Body of pancreas (tissue), 4 donors: ENCODE results near the gene RNF212B. TPM values are rescaled to one million over a fixed set of nuclear protein-coding genes. Genes with fewer than 3 reads are reported as not detected.
A peak's percentile ranks its signal among the peaks of the same experiment; 100 is the strongest.
"Not testable (repeated sequence)": the region's sequence is repeated elsewhere in the genome, so short reads cannot be mapped to it uniquely, and the experiment has no call there.

ENCODE experiments used
- ATAC-seq: fragments of 150-250 bp; one replicate; pipeline ENCODE4 v1.9.1; 2016
- DNase-seq, 4 donors: peaks; one replicate each; pipeline ENCODE4 v3.0.0-alpha.2; 2019
- H3K27ac ChIP-seq, 4 donors: fragments of 200-600 bp; sonication (generic); 1 replicate in 3 of 4; 2 replicates in 1 of 4; pipeline versions ENCODE4 v1.5.1 to v1.6.1; 2016 to 2019; ENCODE audit warnings: mild to moderate bottlenecking in 1 of 4, mixed read lengths in 1 of 4, moderate library complexity in 1 of 4
- H3K27me3 ChIP-seq, 2 donors: fragments of 200-600 bp; sonication (generic); one replicate each; pipeline ENCODE4 v1.6.0; 2016; ENCODE audit warnings: mild to moderate bottlenecking in 1 of 2
- H3K36me3 ChIP-seq, 2 donors: fragments of 200-600 bp; sonication (generic); replicated peaks in 1 of 2; 2 replicates each; pipeline ENCODE4 v1.5.1; 2016; ENCODE audit warnings: low read depth in 2 of 2; ENCODE audit not compliant: insufficient read depth in 1 of 2
- H3K4me1 ChIP-seq: fragments of 200-600 bp; sonication (generic); one replicate; pipeline ENCODE4 v1.6.0; 2016
- H3K4me3 ChIP-seq, 2 donors: fragments of 200-600 bp; sonication (generic); 1 replicate in 1 of 2; 2 replicates in 1 of 2; pipeline ENCODE4 v1.5.1; 2016 to 2019
- H3K9me3 ChIP-seq, 3 donors: fragments of 200-600 bp; sonication (generic); 1 replicate in 2 of 3; 2 replicates in 1 of 3; pipeline ENCODE4 v1.5.1; 2016
- CTCF ChIP-seq, 7 experiments: fragments of 450-650 bp in 4 of 7; fragments of 200-600 bp in 3 of 7; sonication (generic) in 3 of 7; IDR thresholded peaks; one replicate each; pipeline ENCODE4 v1.5.1; 2016 to 2019; ENCODE audit warnings: antibody characterized with exemption in 7 of 7
- POLR2A ChIP-seq, 3 donors: fragments of 450-650 bp; IDR thresholded peaks; one replicate each; pipeline ENCODE4 v1.6.1; 2016; ENCODE audit warnings: antibody characterized with exemption in 3 of 3, mild to moderate bottlenecking in 2 of 3
- WGBS, 2 donors: methylation state at CpG; one replicate each; pipeline ENCODE4 v1.1.5; 2017; 5-methylcytosine and 5-hydroxymethylcytosine counted together
- intact Hi-C: fragments of 100-400 bp; cut with DNase I; formaldehyde crosslinking; loops from one replicate; pipeline ENCODE4 v1.15.1; 2023
- total RNA-seq, 2 donors: library from RNA; depleted of rRNA; stranded (reverse); fragments of >200 nt; gene quantifications; one replicate each; pipeline ENCODE4 v1.1.0, GENCODE V29; 2016

Gene RNF212B
- total RNA-seq, 2 donors from 2014 or later: not detected

GRCh38 chr14:23252420-23253333, 14.9 kb downstream of the RNF212B start:
- Histone ChIP-seq H3K36me3 (no peaks in the 10 kb centered on the region), H3K27ac (no peak overlapping the region), H3K4me1 (peaks cover 6% of the 10 kb centered on the region), H3K9me3 (no peaks in the 10 kb centered on the region), H3K4me3 (no peak overlapping the region), H3K27me3 (no peaks in the 10 kb centered on the region)
- TF ChIP-seq CTCF (IDR thresholded peaks at IDR 0.05) (no peak), POLR2A (IDR thresholded peaks at IDR 0.05) (no peak)
- WGBS, 2 donors: 58 to 66% methylated on average over 4 of the region's 4 CpGs
- no peak for ATAC-seq
- intact Hi-C loops: no loop called here
- no peak for DNase-seq

GRCh38 chr14:23258256-23258655, 20.5 kb downstream of the RNF212B start:
- Histone ChIP-seq H3K4me1 (no peaks in the 10 kb centered on the region), H3K36me3 (no peaks in the 10 kb centered on the region), H3K9me3 (no peaks in the 10 kb centered on the region), H3K4me3 (no peak overlapping the region), H3K27me3 (no peaks in the 10 kb centered on the region), H3K27ac (no peak overlapping the region)
- no peak for TF ChIP-seq POLR2A (IDR thresholded peaks at IDR 0.05)
- TF ChIP-seq CTCF (IDR thresholded peaks at IDR 0.05): no peak
- no peak for DNase-seq
- no peak for ATAC-seq
- WGBS, 2 donors: 93 to 97% methylated on average over 5 of the region's 5 CpGs
- intact Hi-C loops: no loop called here

- Histone ChIP-seq H3K4me3 (no peak overlapping the region), H3K27me3 (no peaks in the 10 kb centered on the region), H3K9me3 (no peaks in the 10 kb centered on the region), H3K4me1 (no peaks in the 10 kb centered on the region), H3K27ac (no peak overlapping the region), H3K36me3 (no peaks in the 10 kb centered on the region)
- DNase-seq: no peak
- intact Hi-C loops: no loop called here
- ATAC-seq: no peak
- TF ChIP-seq POLR2A (IDR thresholded peaks at IDR 0.05): no peak
- TF ChIP-seq CTCF (IDR thresholded peaks at IDR 0.05): no peak
Observed at GRCh38 chr14:23259426-23259825, 21.7 kb downstream of the RNF212B start.

- not testable (repeated sequence) for H3K27ac ChIP-seq, ATAC-seq, H3K9me3 ChIP-seq, H3K4me1 ChIP-seq, H3K27me3 ChIP-seq, H3K36me3 ChIP-seq, H3K4me3 ChIP-seq
- peak in 1 of 4 donors; percentile 15 for DNase-seq
- WGBS, 2 donors: 66 to 73% methylated on average over 8 of the region's 8 CpGs
- intact Hi-C loops: loop anchor here (10.0 kb wide), 1 partner anchor 114 kb away; the partner anchor contains the start of genes CMTM5 and IL25
Observed at GRCh38 chr14:23260849-23261248, 23.1 kb downstream of the RNF212B start.

GRCh38 chr14:23269193-23269592, 31.5 kb downstream of the RNF212B start:
- DNase-seq: no peak
- H3K36me3 ChIP-seq: no peaks in the 10 kb centered on the region
- no peaks in the 10 kb centered on the region for H3K9me3 ChIP-seq
- H3K4me3 ChIP-seq: no peak overlapping the region
- TF ChIP-seq POLR2A (IDR thresholded peaks at IDR 0.05) (no peak), CTCF (IDR thresholded peaks at IDR 0.05) (no peak)
- H3K27ac ChIP-seq: no peak overlapping the region
- no peaks in the 10 kb centered on the region for H3K27me3 ChIP-seq
- no peak for ATAC-seq
- no peaks in the 10 kb centered on the region for H3K4me1 ChIP-seq
- intact Hi-C loops: loop anchor here (10.0 kb wide), 1 partner anchor 106 kb away; the partner anchor contains the start of genes CMTM5 and IL25
- WGBS, 2 donors: 78 to 84% methylated on average over 7 of the region's 7 CpGs
